Measurements from ENCODE around the gene SLC39A9.

Gene SLC39A9

DNA sequence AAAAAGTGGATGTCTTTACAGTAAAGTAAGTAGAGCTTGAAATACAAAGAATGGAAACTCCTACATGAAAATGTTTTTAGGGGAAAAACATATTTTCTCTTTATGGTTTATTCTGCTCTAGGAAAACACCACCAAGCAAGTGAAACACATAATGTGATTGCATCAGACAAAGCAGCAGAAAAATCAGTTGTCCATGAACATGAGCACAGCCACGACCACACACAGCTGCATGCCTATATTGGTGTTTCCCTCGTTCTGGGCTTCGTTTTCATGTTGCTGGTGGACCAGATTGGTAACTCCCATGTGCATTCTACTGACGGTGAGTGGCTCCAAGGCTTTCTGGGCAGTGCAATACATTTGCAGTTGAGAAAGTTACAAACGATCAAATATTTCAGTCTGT lies 43.5 kb downstream of the SLC39A9 start:
- H3K4me2 ChIP-seq (ENCODE audit: low read length), result peak overlapping the region; percentile 10
- peaks cover 11% of the 10 kb centered on the region for H3K4me1 ChIP-seq (ENCODE audit: low read length)
- no peak overlapping the region for H3K9ac ChIP-seq (ENCODE audit: low read length)
- TF ChIP-seq EZH2phosphoT487 (IDR thresholded peaks at IDR 0.05; ENCODE audit: low read depth), result no peak
- TF ChIP-seq, protein P1, sequence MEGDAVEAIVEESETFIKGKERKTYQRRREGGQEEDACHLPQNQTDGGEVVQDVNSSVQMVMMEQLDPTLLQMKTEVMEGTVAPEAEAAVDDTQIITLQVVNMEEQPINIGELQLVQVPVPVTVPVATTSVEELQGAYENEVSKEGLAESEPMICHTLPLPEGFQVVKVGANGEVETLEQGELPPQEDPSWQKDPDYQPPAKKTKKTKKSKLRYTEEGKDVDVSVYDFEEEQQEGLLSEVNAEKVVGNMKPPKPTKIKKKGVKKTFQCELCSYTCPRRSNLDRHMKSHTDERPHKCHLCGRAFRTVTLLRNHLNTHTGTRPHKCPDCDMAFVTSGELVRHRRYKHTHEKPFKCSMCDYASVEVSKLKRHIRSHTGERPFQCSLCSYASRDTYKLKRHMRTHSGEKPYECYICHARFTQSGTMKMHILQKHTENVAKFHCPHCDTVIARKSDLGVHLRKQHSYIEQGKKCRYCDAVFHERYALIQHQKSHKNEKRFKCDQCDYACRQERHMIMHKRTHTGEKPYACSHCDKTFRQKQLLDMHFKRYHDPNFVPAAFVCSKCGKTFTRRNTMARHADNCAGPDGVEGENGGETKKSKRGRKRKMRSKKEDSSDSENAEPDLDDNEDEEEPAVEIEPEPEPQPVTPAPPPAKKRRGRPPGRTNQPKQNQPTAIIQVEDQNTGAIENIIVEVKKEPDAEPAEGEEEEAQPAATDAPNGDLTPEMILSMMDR (IDR thresholded peaks at IDR 0.05; ENCODE audit: low read depth, low read length), result no peak
- H3K36me3 ChIP-seq (replicated peaks; ENCODE audit: low read depth, low read length), result peaks cover 16% of the 10 kb centered on the region
- no peak overlapping the region for H2AFZ ChIP-seq (ENCODE audit: low read depth, low read length)
- peaks cover 12% of the 10 kb centered on the region for H3K79me2 ChIP-seq (ENCODE audit: low read length)
- H3K9me3 ChIP-seq (ENCODE audit: insufficient read depth, low read length), result no peaks in the 10 kb centered on the region
- H3K27me3 ChIP-seq (ENCODE audit: low read depth, low read length), result no peaks in the 10 kb centered on the region
- H4K20me1 ChIP-seq (ENCODE audit: insufficient read depth, low read length), result no peaks in the 10 kb centered on the region
- peak overlapping the region; percentile 9; the same call in 1 of the 2 replicates for H3K27ac ChIP-seq (ENCODE audit: low read length)
- no peak overlapping the region for H3K4me3 ChIP-seq (ENCODE audit: low read length)

DNA sequence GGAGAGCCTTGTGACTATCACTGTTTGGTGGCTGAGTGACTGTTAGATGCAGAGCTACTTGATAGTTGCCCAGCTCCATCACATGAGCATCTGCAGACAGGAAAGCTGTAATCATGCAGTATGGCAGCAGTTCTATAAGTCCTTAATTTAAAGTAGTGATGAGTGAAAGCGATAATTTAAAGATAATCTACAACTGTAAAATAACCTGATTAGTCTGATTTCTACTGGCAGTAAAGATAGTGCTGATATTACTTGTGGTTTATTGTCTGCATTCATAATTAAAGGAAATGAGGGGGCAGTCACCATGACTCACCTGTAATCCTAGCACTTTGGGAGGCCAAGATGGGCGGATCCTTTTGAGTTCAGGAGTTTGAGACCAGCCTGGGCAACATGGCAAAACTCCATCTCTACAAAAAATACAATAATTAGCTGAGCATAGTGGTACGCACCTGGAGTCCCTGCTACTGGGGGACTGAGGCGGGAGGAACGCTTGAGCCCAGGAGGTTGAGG lies 44.9 kb downstream of the SLC39A9 start:
- Histone ChIP-seq H3K36me3 (replicated peaks; ENCODE audit: low read depth, low read length) (peaks cover 19% of the 10 kb centered on the region), H3K9ac (ENCODE audit: low read length) (no peak overlapping the region), H3K27ac (ENCODE audit: low read length) (no peak overlapping the region), H3K4me1 (ENCODE audit: low read length) (peaks cover 11% of the 10 kb centered on the region), H3K4me2 (ENCODE audit: low read length) (no peak overlapping the region), H3K9me3 (ENCODE audit: insufficient read depth, low read length) (no peaks in the 10 kb centered on the region), H4K20me1 (ENCODE audit: insufficient read depth, low read length) (no peaks in the 10 kb centered on the region), H3K27me3 (ENCODE audit: low read depth, low read length) (no peaks in the 10 kb centered on the region), H3K79me2 (ENCODE audit: low read length) (peaks cover 5% of the 10 kb centered on the region; the same call in 1 of the 2 replicates), H3K4me3 (ENCODE audit: low read length) (no peak overlapping the region), H2AFZ (ENCODE audit: low read depth, low read length) (no peak overlapping the region)
- TF ChIP-seq EZH2phosphoT487 (IDR thresholded peaks at IDR 0.05; ENCODE audit: low read depth), result no peak
- TF ChIP-seq, protein P1 (IDR thresholded peaks at IDR 0.05; ENCODE audit: low read depth, low read length), result no peak

DNA sequence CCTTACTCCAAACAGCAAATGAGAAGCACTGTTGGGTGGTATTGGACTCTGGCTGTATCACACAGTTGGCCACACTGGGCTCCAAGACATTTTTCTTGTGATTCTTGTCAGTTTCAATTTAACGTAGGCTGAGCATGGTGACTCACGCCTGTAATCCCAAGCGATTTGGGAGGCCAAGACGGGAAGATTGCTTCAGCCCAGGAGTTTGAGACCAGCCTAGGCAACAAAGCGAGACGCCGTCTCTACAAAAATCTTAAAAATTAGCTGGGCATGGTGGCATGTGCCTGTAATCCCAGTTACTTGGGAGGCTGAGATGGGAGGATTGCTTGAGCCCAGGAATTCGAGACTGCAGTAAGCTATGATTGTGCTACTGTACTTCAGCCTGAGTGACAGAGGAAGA lies 50.7 kb downstream of the SLC39A9 start:
- Histone ChIP-seq H3K9ac (ENCODE audit: low read length) (no peak overlapping the region), H3K4me2 (ENCODE audit: low read length) (no peak overlapping the region), H3K27ac (ENCODE audit: low read length) (no peak overlapping the region), H2AFZ (ENCODE audit: low read depth, low read length) (no peak overlapping the region), H4K20me1 (ENCODE audit: insufficient read depth, low read length) (no peaks in the 10 kb centered on the region), H3K4me3 (ENCODE audit: low read length) (no peak overlapping the region), H3K27me3 (ENCODE audit: low read depth, low read length) (no peaks in the 10 kb centered on the region), H3K79me2 (ENCODE audit: low read length) (no peaks in the 10 kb centered on the region), H3K36me3 (replicated peaks; ENCODE audit: low read depth, low read length) (peaks cover 11% of the 10 kb centered on the region), H3K9me3 (ENCODE audit: insufficient read depth, low read length) (no peaks in the 10 kb centered on the region), H3K4me1 (ENCODE audit: low read length) (no peaks in the 10 kb centered on the region)
- TF ChIP-seq, protein P1 (IDR thresholded peaks at IDR 0.05; ENCODE audit: low read depth, low read length), result no peak
- no peak for TF ChIP-seq EZH2phosphoT487 (IDR thresholded peaks at IDR 0.05; ENCODE audit: low read depth)

DNA sequence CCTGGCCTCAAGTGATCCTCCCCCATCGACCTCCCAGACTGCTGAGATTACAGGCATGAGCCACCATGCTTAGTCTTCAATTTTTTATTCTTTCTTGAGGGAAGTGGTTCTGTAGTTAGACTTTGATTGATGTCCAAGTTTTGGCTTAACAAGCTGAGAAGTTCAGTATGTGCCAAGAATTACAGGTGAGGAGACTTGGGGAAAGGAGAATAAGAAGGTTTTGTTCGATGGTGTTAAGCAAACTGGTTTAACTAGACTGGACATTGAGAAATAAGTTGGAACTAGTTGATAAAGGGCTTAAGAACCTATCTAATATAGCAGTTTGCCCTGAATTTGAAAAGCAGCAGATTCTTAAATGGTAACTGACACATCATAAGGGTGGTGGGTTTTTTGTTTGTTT lies 53.4 kb downstream of the SLC39A9 start:
- Histone ChIP-seq H3K4me1 (ENCODE audit: low read length) (no peaks in the 10 kb centered on the region), H3K9me3 (ENCODE audit: insufficient read depth, low read length) (no peaks in the 10 kb centered on the region), H3K36me3 (replicated peaks; ENCODE audit: low read depth, low read length) (peaks cover 17% of the 10 kb centered on the region), H3K9ac (ENCODE audit: low read length) (no peak overlapping the region), H2AFZ (ENCODE audit: low read depth, low read length) (no peak overlapping the region), H3K4me3 (ENCODE audit: low read length) (no peak overlapping the region), H3K27ac (ENCODE audit: low read length) (no peak overlapping the region), H3K4me2 (ENCODE audit: low read length) (no peak overlapping the region), H3K79me2 (ENCODE audit: low read length) (no peaks in the 10 kb centered on the region), H4K20me1 (ENCODE audit: insufficient read depth, low read length) (no peaks in the 10 kb centered on the region), H3K27me3 (ENCODE audit: low read depth, low read length) (no peaks in the 10 kb centered on the region)
- no peak for TF ChIP-seq EZH2phosphoT487 (IDR thresholded peaks at IDR 0.05; ENCODE audit: low read depth)
- TF ChIP-seq, protein P1 (IDR thresholded peaks at IDR 0.05; ENCODE audit: low read depth, low read length), result no peak
